Effector memory CD8-positive, alpha-beta T cell (primary cell): Measurements from ENCODE around the gene C4BPB.

ENCODE experiments used
- ATAC-seq: fragments of 150-1000 bp; cut with Tn5 transposase; replicated peaks from 2 replicates; pipeline ENCODE4 v1.10.0; 2021; ENCODE audit warnings: mild to moderate bottlenecking, moderate library complexity
- DNase-seq, 3 experiments: peaks; one replicate each; pipeline ENCODE4 v3.0.0; 2021
- H3K27ac Mint-ChIP-seq, 2 donors: one replicate each; pipeline ENCODE4 v1.8.0; 2022; ENCODE audit warnings: mild to moderate bottlenecking in 2 of 2, mixed read lengths in 2 of 2, moderate library complexity in 2 of 2
- H3K27me3 Mint-ChIP-seq, 2 donors: one replicate each; pipeline ENCODE4 v1.8.0; 2022; ENCODE audit warnings: mixed read lengths in 2 of 2
- H3K36me3 Mint-ChIP-seq: one replicate; pipeline ENCODE4 v1.8.0; 2022; ENCODE audit warnings: mild to moderate bottlenecking, moderate library complexity, mixed read lengths; ENCODE audit not compliant: insufficient read depth
- H3K4me1 Mint-ChIP-seq, 2 donors: one replicate each; pipeline ENCODE4 v1.8.0; 2022; ENCODE audit warnings: low read depth in 2 of 2, mixed read lengths in 2 of 2
- H3K4me3 Mint-ChIP-seq, 2 donors: one replicate each; pipeline ENCODE4 v1.8.0; 2022; ENCODE audit warnings: mild to moderate bottlenecking in 2 of 2, mixed read lengths in 2 of 2, moderate library complexity in 2 of 2
- H3K9me3 Mint-ChIP-seq, 2 donors: one replicate each; pipeline ENCODE4 v1.8.0; 2022; ENCODE audit warnings: mixed read lengths in 2 of 2

C4BPB gene

GRCh38 chr1:207081806-207082205 is 6.9 kb upstream of the C4BPB start:
- no peaks in the 10 kb centered on the region for H3K4me1 Mint-ChIP-seq

GRCh38 chr1:207084232-207084631 is 4.4 kb upstream of the C4BPB start:
- no peak for DNase-seq
- Mint-ChIP-seq H3K27me3 (peaks cover 37 to 51% of the 10 kb centered on the region in 2 donors), H3K9me3 (no peaks in the 10 kb centered on the region), H3K4me1 (no peaks in the 10 kb centered on the region), H3K4me3 (no peak overlapping the region), H3K36me3 (no peaks in the 10 kb centered on the region), H3K27ac (no peak overlapping the region)
- no peak for ATAC-seq

More at GRCh38 chr1:207081806-207082205, 6.9 kb upstream of the C4BPB start:
- DNase-seq (no peak), ATAC-seq (no peak)
- Mint-ChIP-seq H3K4me3 (no peak overlapping the region), H3K27me3 (peaks cover 26 to 50% of the 10 kb centered on the region in 2 donors), H3K9me3 (no peaks in the 10 kb centered on the region), H3K36me3 (no peaks in the 10 kb centered on the region), H3K27ac (no peak overlapping the region)

- no peak overlapping the region for H3K27ac Mint-ChIP-seq
- no peaks in the 10 kb centered on the region for H3K9me3 Mint-ChIP-seq
- H3K36me3 Mint-ChIP-seq = no peaks in the 10 kb centered on the region
- H3K4me1 Mint-ChIP-seq = no peaks in the 10 kb centered on the region
- H3K4me3 Mint-ChIP-seq = no peak overlapping the region
- DNase-seq (peak; percentile 46 to 51 (median 50)), ATAC-seq (peak; percentile 79)
- H3K27me3 Mint-ChIP-seq = peaks cover 42 to 56% of the 10 kb centered on the region in 2 donors
These were observed 3.9 kb upstream of the C4BPB start for GRCh38 chr1:207084701-207085180.

GRCh38 chr1:207085887-207086286 is 2.8 kb upstream of the C4BPB start:
- Mint-ChIP-seq H3K36me3 (no peaks in the 10 kb centered on the region), H3K9me3 (no peaks in the 10 kb centered on the region), H3K4me3 (no peak overlapping the region), H3K27ac (no peak overlapping the region), H3K27me3 (peaks cover 45 to 58% of the 10 kb centered on the region in 2 donors), H3K4me1 (no peaks in the 10 kb centered on the region)
- ATAC-seq = no peak
- DNase-seq = no peak

DNA sequence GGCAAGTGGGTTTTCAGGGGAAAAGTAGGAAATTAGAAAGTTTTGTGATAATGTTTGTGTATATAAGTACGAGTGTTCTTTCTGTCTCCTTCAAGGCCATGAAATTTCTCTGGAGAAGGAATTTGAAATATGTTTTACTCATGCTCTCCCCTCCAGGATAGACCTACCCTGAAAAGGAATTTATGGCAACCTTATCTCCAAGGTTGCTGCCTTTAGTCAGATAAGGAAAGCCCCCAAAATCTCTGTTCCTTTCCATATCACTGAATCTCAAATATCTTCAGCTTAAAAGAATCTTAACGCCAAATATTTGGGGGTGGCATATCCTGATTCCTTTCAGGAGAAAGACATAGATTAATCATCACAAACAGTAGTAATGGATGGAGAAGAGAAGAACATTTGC is 499 bp upstream of the C4BPB start:
- no peak for DNase-seq
- Mint-ChIP-seq H3K27ac (no peak overlapping the region), H3K27me3 (peaks cover 33 to 54% of the 10 kb centered on the region in 2 donors), H3K36me3 (no peaks in the 10 kb centered on the region), H3K9me3 (no peaks in the 10 kb centered on the region), H3K4me1 (no peaks in the 10 kb centered on the region), H3K4me3 (no peak overlapping the region)
- no peak for ATAC-seq

DNA sequence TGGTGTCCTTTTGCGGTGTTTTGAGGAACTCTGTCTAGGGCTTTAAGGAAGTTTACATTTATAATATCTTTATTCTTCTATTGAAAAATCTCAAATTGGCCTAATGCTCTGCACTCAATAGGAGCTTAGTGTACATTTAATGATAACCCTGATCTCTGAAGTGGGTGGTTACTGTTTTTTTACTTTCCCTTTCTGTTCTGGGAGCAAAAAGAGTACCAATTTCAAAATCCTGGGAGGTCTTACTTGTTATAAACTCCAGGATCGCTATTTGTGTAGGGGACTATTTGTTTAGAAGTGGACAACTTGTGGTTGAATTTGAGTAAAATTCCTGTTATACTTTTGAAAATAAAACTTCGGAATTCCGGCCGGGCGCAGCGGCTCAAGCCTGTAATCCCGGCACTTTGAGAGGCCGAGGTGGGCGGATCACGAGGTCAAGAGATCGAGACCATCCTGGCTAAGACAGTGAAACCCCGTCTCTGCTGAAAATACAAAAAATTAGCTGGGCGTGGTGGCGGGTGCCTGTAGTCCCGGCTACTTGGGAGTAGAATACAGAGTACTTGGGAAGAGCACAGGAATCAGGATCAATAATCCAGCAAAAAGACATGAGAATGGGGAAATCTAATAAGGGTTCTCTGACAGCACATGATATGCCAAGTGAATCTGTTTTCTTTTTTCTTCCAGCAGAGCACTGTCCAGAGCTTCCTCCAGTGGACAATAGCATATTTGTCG is 1.1 kb downstream of the C4BPB start:
- H3K27me3 Mint-ChIP-seq = peaks cover 26 to 38% of the 10 kb centered on the region in 2 donors
- no peak for DNase-seq
- no peaks in the 10 kb centered on the region for H3K36me3 Mint-ChIP-seq
- no peaks in the 10 kb centered on the region for H3K9me3 Mint-ChIP-seq
- no peak overlapping the region for H3K27ac Mint-ChIP-seq
- ATAC-seq = no peak
- no peaks in the 10 kb centered on the region for H3K4me1 Mint-ChIP-seq
- no peak overlapping the region for H3K4me3 Mint-ChIP-seq

GRCh38 chr1:207091200-207091908 is 2.7 kb downstream of the C4BPB start:
- Mint-ChIP-seq H3K36me3 (no peaks in the 10 kb centered on the region), H3K27ac (no peak overlapping the region), H3K9me3 (no peaks in the 10 kb centered on the region), H3K27me3 (peaks cover 37 to 39% of the 10 kb centered on the region in 2 donors), H3K4me3 (no peak overlapping the region), H3K4me1 (no peaks in the 10 kb centered on the region)
- ATAC-seq (no peak), DNase-seq (no peak)

GRCh38 chr1:207093944-207094343 is 5.3 kb downstream of the C4BPB start:
- Mint-ChIP-seq H3K4me1 (no peaks in the 10 kb centered on the region), H3K36me3 (no peaks in the 10 kb centered on the region), H3K4me3 (no peak overlapping the region), H3K27ac (no peak overlapping the region), H3K9me3 (no peaks in the 10 kb centered on the region), H3K27me3 (peaks cover 36% of the 10 kb centered on the region in 2 donors)
- ATAC-seq = no peak
- no peak for DNase-seq

GRCh38 chr1:207097871-207098324 is 9.2 kb downstream of the C4BPB start:
- no peaks in the 10 kb centered on the region for H3K36me3 Mint-ChIP-seq
- no peaks in the 10 kb centered on the region for H3K4me1 Mint-ChIP-seq
- H3K27me3 Mint-ChIP-seq = peaks cover 33 to 37% of the 10 kb centered on the region in 2 donors
- ATAC-seq (no peak), DNase-seq (no peak)
- H3K27ac Mint-ChIP-seq = no peak overlapping the region
- H3K4me3 Mint-ChIP-seq = no peak overlapping the region
- H3K9me3 Mint-ChIP-seq = no peaks in the 10 kb centered on the region

- Mint-ChIP-seq H3K4me3 (no peak overlapping the region), H3K9me3 (no peaks in the 10 kb centered on the region), H3K27me3 (peaks cover 23 to 29% of the 10 kb centered on the region in 2 donors), H3K4me1 (no peaks in the 10 kb centered on the region), H3K27ac (no peak overlapping the region), H3K36me3 (no peaks in the 10 kb centered on the region)
- no peak for ATAC-seq
- no peak for DNase-seq
These were observed 13.1 kb downstream of the C4BPB start for GRCh38 chr1:207101720-207102119.

DNA sequence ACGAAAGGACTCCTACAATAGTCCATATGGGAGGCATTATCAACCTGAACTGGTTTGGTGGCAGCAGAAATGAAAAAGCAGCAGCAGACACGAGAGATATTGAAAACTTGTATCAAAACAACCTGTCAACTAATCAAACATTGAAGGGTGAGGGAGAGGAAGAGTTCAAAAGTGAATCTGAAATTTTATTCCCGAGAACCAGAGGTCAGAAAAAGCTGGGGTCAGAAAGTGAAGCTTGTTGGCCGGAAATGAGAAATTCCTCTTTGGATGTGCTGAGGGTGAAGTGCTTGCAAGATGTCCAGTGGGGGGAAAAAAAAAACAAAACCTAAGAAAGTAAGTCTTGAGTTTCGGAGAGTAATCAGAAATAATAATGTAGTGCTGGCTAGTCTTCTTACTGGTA is 13.5 kb downstream of the C4BPB start:
- DNase-seq = no peak
- Mint-ChIP-seq H3K4me3 (no peak overlapping the region), H3K27ac (no peak overlapping the region), H3K27me3 (peaks cover 26 to 27% of the 10 kb centered on the region in 2 donors), H3K36me3 (no peaks in the 10 kb centered on the region), H3K9me3 (no peaks in the 10 kb centered on the region), H3K4me1 (no peaks in the 10 kb centered on the region)
- no peak for ATAC-seq

DNA sequence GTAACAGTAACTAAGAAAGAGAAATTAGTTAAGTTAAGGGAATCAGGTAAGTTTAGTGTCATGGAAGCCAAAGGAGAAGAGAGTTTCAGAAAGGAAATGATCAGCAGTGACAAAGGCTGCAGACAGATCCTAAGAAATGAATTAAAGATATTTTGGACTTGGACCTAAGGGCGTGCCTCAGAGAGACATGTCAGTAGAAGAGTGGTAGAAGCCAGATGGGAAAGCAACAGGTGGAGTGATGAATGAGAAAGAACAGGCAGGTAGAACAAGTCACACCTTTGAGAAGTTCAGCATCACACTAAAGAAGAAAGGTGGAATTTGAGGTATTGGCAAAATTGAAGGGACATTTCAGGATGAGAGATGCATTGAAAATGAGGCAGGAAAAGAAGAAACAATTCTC is 14.0 kb downstream of the C4BPB start:
- Mint-ChIP-seq H3K36me3 (no peaks in the 10 kb centered on the region), H3K9me3 (no peaks in the 10 kb centered on the region)
- no peak for DNase-seq

GRCh38 chr1:207103892-207104373 is 15.3 kb downstream of the C4BPB start, which contains the start of gene C4BPA:
TSS of gene C4BPA (plus strand) at chr1:207104233. CDS start at chr1:207113026, 8,793 bp downstream.
- H3K27ac Mint-ChIP-seq = no peak within 1 kb of the TSS
- DNase-seq = no peak
- H3K27me3 Mint-ChIP-seq = peaks cover 40 to 44% of the 10 kb centered on the region in 2 donors
- no peak for ATAC-seq
- no peaks in the 10 kb centered on the region for H3K4me1 Mint-ChIP-seq
- no peaks in the 10 kb centered on the region for H3K9me3 Mint-ChIP-seq
- no peak within 1 kb of the TSS for H3K4me3 Mint-ChIP-seq
- H3K36me3 Mint-ChIP-seq = no peaks in the 10 kb centered on the region

More for the DNA sequence above, 14.0 kb downstream of the C4BPB start:
- ATAC-seq = no peak
- H3K4me1 Mint-ChIP-seq = no peaks in the 10 kb centered on the region
- peaks cover 30 to 31% of the 10 kb centered on the region in 2 donors for H3K27me3 Mint-ChIP-seq
- no peak overlapping the region for H3K4me3 Mint-ChIP-seq
- H3K27ac Mint-ChIP-seq = no peak overlapping the region
